Measurements from ENCODE around the gene CROCC. TPM values are rescaled to one million over a fixed set of nuclear protein-coding genes. Genes with fewer than 3 reads are reported as not detected.

CROCC gene
- total and polyA plus RNA-seq, 8 donors = 14.0 to 942 (median 29.9) TPM

DNA sequence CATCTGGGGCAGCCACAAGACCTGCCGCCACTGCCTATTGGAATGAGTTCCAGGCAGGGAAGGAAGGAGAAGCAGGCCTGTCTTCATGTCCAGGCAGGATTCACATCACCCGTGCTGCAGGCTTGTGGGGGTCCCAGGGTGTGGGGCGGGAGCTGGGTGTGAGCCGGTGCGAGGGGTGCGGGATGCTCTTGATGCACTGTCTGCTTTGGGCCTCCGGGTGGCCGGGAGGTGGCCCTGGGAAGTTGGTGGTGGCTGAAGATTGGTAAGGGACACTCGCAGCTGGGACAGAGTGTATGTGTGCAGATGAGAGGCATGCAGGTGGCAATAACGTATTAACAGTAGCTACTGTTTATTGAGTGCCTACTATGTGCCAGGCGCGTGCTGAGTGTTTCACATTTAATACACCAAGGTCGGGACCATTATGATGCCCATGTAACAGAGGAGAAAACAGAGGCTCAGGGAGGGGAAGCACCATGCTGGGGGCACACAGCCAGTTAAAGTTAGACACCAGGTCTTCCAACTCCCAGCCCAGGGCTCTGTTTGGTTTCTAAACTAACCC, 3.3 kb downstream of the CROCC start:
- peaks cover 0 to 13% (median under 1%) of the 10 kb centered on the region in 4 donors for H3K36me3 ChIP-seq
- H3K4me1 ChIP-seq = peaks cover 6 to 24% (median 17%) of the 10 kb centered on the region in 4 donors
- 90 to 93% (median 91%) methylated on average over 13 of the region's 13 CpGs for WGBS, 5 donors
- H3K4me3 ChIP-seq = no peak overlapping the region
- no peak overlapping the region for H3K27ac ChIP-seq
- H3K9me3 ChIP-seq = no peaks in the 10 kb centered on the region
- no peak for DNase-seq
- H3K27me3 ChIP-seq = peaks cover 0 to 18% (median 7%) of the 10 kb centered on the region in 3 donors
- intact Hi-C loops (cut with DNase I; ENCODE audit: low total_unique reads) = no loop called here
- no peak for TF ChIP-seq POLR2A (IDR thresholded peaks at IDR 0.05)
- TF ChIP-seq CTCF (IDR thresholded peaks at IDR 0.05) = no peak
- TF ChIP-seq EP300 (IDR thresholded peaks at IDR 0.05) = no peak
- TF ChIP-seq POLR2AphosphoS5 (IDR thresholded peaks at IDR 0.05) = no peak

DNA sequence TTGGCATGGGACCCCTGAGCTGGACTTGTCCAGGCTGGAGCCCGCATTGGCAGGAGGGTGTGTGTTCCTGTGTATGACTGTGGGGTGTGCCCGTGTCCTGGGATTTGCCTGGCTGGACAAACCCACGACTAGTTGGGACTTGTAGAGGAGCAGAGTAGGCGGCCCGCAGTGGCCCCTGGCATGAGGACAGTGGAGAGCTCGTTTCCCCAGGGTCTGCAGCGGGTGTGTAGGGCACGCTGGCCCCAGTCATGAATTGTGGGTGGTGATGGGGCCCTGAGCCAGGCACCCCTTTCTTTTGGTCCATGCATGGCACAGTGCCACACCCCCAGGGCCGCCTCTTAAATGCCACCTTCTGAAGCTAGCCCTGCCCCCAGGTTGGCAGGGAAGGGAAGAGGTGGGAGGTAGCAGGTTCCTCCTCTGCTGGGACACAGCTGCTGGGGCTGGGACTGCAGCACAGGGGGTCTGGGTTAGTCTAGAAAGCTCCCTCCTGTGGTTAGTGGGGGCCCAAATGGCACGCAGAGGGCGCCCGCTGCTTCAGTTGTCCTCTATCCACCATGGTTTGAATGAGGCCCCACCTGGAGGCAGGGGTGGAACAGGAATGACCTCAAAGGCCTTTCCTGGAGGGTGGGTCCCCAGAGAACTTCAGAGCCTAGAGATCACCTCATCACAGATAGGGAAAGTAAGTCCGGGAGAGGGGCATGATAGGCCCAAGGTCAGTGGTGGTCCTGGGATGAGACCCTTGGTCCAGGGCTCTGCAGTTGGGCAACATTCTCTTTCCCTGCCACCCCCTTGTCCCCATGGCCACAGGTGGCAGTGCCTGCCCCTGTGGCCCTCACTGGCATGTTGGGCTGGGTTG, 4.1 kb downstream of the CROCC start:
- peak in 1 of 2 donors; percentile 59 for DNase-seq
- peaks cover 0 to 18% (median 7%) of the 10 kb centered on the region in 3 donors for H3K27me3 ChIP-seq
- 73 to 83% (median 78%) methylated on average over 13 of the region's 13 CpGs for whole genome bisulfite sequencing, 5 donors
- H3K27ac ChIP-seq = no peak overlapping the region
- peaks cover 0 to 22% (median 9%) of the 10 kb centered on the region in 4 donors for H3K36me3 ChIP-seq
- no peak for TF ChIP-seq EP300 (IDR thresholded peaks at IDR 0.05)
- no peak for TF ChIP-seq POLR2A (IDR thresholded peaks at IDR 0.05)
- no peak for TF ChIP-seq POLR2AphosphoS5 (IDR thresholded peaks at IDR 0.05)
- no peak for TF ChIP-seq CTCF (IDR thresholded peaks at IDR 0.05)
- no peaks in the 10 kb centered on the region for H3K9me3 ChIP-seq
- H3K4me1 ChIP-seq = peaks cover 6 to 24% (median 17%) of the 10 kb centered on the region in 4 donors
- H3K4me3 ChIP-seq = no peak overlapping the region
- intact Hi-C loops (cut with DNase I; ENCODE audit: low total_unique reads) = no loop called here

GRCh38 chr1:16926491-16927073, 4.9 kb downstream of the CROCC start:
- Histone ChIP-seq H3K36me3 (peaks cover 0 to 29% (median 16%) of the 10 kb centered on the region in 4 donors), H3K9me3 (no peaks in the 10 kb centered on the region), H3K4me1 (peaks cover 6 to 18% (median 11%) of the 10 kb centered on the region in 4 donors), H3K27ac (no peak overlapping the region), H3K27me3 (peaks cover 0 to 17% (median 6%) of the 10 kb centered on the region in 3 donors), H3K4me3 (no peak overlapping the region)
- peak in 1 of 2 donors; percentile 87 for DNase-seq
- intact Hi-C loops (cut with DNase I; ENCODE audit: low total_unique reads) = no loop called here
- WGBS, 5 donors = 62 to 70% (median 66%) methylated on average over 10 of the region's 10 CpGs
- TF ChIP-seq EP300 (IDR thresholded peaks at IDR 0.05) = no peak
- TF ChIP-seq CTCF (IDR thresholded peaks at IDR 0.05) = no peak
- TF ChIP-seq POLR2A (IDR thresholded peaks at IDR 0.05) = no peak
- TF ChIP-seq POLR2AphosphoS5 (IDR thresholded peaks at IDR 0.05) = no peak

GRCh38 chr1:16927256-16927655, 5.5 kb downstream of the CROCC start:
- Histone ChIP-seq H3K36me3 (peaks cover 0 to 36% (median 18%) of the 10 kb centered on the region in 4 donors), H3K4me1 (peaks cover 0 to 11% (median 5%) of the 10 kb centered on the region in 4 donors), H3K4me3 (no peak overlapping the region), H3K27me3 (peaks cover 0 to 10% (median 0%) of the 10 kb centered on the region in 3 donors), H3K9me3 (no peaks in the 10 kb centered on the region), H3K27ac (no peak overlapping the region)
- intact Hi-C loops (cut with DNase I; ENCODE audit: low total_unique reads) = no loop called here
- DNase-seq = peak in 1 of 2 donors; percentile 43
- TF ChIP-seq CTCF (IDR thresholded peaks at IDR 0.05) = no peak
- TF ChIP-seq POLR2AphosphoS5 (IDR thresholded peaks at IDR 0.05) = no peak
- TF ChIP-seq EP300 (IDR thresholded peaks at IDR 0.05) = no peak
- no peak for TF ChIP-seq POLR2A (IDR thresholded peaks at IDR 0.05)
- 74 to 91% (median 80%) methylated on average over 14 of the region's 14 CpGs for WGBS, 5 donors
